COLO668 (cell line): ENCODE results near the gene FNDC7.
"Not testable (repeated sequence)": the region's sequence is repeated elsewhere in the genome, so short reads cannot be mapped to it uniquely, and the experiment has no call there.

Experiments
- DNase-seq: peaks from one replicate; lab custom pipeline; 2025; ENCODE audit not compliant: unreplicated experiment; lab: John Stamatoyannopoulos, UW

The FNDC7 gene

DNA sequence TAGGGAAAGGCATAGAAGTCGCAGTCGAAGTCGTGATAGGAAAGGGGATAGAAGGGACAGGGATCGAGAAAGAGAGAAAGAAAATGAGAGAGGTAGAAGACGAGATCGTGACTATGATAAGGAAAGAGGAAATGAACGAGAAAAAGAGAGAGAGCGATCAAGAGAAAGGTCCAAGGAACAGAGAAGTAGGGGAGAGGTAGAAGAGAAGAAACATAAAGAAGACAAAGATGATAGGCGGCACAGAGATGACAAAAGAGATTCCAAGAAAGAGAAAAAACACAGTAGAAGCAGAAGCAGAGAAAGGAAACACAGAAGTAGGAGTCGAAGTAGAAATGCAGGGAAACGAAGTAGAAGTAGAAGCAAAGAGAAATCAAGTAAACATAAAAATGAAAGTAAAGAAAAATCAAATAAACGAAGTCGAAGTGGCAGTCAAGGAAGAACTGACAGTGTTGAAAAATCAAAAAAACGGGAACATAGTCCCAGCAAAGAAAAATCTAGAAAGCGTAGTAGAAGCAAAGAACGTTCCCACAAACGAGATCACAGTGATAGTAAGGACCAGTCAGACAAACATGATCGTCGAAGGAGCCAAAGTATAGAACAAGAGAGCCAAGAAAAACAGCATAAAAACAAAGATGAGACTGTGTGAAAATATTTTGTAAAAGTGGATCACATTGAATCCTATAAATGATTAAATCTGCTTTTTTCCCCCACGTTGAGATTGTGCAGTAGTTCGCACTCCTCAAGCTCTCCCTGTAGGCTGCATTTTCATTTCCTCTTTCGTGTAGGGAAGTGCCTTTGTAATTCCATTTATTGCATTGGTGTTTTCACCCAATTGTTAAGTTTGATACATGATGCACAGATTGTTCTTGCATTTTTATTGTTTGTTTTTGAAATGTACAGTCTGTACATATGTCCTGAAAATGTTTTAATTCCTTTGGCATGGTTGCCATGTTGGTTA is 13.1 kb upstream of the FNDC7 start:
- DNase-seq = no peak

DNA sequence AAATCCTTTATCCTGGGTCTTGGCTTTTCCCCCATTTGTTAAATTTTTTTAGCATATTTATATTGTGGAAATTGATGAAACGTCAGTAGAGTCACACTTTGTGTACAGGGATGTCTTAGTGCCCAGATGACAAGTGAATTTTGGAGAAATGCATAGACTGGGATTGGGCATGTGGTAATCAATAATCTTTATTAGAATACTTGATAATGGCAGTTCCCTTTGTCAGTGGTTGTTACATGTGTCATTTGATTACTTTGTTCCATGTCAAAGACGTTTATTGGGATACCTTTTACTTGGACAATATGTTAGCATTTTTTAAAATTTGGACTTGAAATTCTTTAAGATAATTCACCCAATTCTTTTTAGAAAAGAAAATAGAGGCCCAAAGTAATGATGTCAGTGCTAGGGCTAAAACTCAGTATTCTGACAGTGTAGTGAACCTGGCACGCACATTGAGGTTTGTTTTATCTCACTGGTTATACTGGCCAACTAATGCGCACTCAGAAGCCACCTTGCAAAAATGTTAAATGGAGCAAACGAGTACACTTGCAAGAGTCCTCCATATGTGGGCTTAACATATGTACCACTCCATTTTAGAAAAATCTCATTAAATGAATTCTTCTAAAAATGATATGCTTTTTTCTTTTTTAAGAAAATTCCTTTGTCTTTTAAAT is 11.4 kb upstream of the FNDC7 start:
- DNase-seq = no peak

DNA sequence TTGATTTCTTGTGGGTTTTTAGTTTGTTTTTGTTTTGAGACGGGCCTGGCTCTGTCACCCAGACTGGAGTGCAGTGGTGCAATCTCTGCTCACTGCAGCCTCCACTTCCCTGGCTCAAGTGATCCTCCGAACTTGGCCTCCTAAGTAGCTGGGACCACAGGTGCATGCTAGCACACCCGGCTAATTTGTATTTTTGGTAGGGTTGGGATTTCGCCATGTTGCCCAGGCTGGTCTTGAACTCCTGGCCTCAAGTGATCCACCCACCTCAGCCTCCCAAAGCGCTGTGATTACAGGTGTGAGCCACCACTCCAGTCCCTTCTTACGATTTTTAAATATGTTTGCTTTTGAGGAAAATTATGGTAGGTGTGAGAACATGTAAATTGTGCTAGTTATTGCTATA is 10.6 kb upstream of the FNDC7 start:
- not testable (repeated sequence) for DNase-seq

DNA sequence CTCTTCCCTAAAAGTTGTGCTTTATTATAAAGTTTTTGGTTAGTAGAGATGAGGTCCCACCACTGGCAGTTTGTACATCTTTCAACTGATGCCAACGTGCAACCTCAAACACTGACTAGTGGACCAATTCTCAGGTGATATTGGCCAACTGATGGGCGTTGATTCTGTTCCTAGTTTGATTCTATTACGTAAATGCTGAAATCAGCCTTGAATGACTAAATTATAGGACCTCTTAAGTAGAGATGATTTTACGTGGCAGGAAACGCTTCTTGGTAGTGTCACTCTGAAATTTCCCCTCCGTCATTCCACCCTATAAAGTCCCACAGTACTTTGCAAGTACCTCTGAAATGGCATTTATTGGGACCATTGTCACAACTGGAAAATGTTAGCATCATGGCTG is 8.8 kb upstream of the FNDC7 start:
- no peak for DNase-seq

DNA sequence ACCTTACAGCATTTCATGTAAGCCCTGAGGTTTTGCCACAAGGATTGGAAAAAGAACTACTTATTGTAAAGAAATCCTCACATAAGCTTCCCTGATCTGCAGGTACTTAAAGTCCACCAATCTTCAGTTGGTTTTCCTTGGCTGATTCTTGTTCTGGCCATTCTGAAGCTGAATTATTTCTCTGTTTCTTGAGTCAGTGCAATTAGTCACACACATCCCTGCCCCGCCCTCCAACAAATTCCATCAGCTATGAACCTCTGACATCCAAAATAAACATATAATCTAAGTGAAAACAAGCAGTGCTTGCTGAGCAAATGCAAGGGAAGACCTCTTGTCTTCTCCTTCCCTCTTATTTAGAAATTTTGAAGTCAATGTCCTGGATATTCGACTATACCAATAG is 8.2 kb upstream of the FNDC7 start:
- no peak for DNase-seq

DNA sequence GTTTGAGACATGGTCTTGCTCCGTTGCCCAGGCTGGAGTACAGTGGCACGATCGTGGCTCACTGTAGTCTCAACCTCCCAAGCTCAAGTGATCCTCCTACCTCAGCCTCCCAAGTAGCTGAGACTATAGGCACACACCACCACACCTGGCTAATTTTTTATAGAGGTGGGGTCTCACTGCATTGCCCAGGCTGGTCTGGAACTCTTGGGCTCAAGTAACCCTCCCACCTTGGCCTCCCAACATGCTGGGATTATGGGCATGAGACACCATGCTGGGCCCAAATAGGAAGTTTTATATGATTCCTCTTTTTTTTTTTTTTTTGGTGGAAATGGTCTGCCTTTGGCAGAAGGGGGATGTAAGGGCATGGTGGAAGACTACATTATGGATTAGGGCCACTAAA is 6.1 kb upstream of the FNDC7 start:
- no peak for DNase-seq

DNA sequence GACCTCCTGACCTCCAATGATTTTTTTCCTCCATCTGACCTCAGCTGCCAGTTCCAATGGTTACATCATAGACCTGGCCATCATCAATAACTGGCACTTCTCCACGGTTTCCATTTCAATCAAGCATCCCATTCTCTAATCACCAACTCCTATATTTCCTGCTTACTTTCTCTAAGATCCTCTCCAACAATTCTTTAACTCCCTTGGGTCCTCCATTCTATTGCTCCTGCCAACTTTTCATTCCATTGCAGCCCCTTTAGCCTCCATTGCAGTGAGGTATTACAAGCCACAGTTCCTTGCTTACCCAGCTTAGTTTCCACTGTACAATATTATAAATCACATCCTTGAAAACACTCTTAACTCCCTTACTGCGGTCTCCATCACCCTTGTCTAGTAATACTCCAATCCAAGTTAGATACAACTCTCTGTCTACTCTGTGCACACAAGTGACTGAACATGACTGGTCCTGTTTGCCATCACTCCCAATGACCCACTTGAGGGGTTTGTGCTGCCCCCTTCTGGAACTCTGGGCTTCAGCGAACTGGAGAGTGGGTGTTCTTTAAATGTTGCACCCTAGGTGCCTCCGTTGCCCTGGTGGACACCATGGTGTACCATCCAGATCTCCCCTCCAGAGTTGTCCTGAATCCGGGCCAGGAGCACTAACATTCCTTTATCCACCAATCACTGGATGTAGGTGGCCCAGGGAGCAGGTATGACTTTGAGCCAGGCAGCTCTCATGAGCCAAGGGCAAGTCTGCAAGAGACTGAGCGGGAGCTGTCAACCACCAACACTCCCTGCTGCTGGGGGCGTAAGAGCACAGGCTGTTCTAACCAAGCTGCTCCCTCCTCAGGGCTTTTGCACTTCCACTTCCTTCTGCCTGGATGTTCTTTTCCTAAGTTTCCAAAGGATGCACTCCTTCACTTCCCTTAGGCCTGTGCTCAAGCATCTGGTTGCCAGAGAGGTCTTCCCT is 3.7 kb upstream of the FNDC7 start:
- peak; percentile 28 for DNase-seq

DNA sequence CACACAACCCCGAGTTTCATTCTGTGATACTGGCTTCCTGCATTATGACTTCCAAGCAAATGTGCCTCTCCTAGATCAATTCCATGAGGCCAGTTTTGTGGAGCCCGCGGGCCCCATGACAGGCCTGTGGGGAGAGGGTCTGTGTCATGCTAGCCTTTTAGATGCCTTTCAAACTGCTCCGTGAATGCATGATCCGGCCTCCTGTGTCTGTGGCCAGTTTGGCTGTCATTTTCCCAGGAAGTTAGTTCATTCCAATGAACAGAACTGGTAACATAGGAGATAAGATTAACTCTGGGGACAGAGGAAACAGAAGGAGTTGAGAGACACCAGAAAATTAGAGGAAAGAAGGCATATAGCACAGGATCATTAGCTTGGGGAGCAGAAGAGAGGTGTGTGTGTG is 3.2 kb downstream of the FNDC7 start:
- no peak for DNase-seq

DNA sequence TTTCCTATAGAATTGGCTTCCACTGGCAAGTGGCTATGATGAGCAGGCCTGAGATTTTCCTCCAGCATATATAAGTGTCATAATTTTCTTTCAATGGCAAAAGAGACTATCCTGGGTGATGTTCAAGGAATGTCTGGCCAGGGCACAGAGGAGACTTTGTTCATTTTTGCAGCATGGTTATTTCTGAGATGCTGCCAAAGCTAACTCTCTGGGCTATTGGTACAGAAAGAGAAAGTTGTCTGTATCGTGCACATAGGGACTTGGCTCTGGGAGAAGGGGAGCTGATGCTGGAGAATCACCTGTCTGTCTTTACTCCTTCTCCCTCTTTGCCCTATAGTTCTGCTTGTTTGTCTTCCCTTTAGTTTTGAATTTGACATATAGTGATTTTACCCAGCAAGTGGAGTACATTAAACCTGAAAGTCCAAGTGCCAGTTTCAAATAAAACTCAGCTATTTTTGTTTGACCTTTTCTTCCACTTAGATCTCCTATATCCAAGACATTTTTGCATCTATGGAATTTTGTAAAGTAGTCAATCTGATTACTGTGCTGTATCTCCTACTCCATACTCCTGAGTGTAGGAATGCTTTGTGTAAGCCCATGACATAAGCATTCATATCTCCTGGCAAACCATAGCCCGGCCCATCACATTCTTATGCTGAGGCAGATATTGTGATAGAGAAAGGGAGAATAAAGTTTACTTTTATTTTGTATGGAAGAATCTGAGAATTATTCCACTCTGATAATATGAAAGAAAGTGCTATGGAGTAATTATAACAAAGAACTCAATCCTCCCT is 3.9 kb downstream of the FNDC7 start:
- DNase-seq = no peak

DNA sequence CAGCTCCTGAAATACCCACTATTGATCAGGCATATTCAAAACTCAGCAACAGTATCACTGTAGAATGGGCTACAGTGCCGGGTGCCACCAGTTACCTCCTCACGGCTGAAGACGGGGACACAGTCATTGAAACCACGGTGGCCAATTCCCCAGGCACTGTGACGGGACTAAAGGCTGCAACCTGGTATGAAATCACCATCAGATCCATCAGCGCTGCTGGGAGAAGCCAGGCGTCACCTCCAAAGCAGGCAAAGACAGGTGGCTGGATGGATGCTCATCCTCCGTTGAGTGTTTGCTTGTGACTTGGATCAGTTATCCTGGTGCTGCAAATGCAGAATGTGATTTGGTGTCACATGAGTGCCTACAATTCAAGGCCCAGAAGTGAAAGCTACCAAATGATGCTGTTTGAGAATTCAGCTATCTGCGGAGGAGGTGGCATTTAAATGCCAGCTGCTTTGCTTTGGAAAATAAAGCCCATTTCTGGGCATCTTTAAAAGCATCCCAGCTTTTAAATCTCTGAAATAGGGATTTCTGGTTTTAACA is 5.1 kb downstream of the FNDC7 start:
- DNase-seq = no peak

DNA sequence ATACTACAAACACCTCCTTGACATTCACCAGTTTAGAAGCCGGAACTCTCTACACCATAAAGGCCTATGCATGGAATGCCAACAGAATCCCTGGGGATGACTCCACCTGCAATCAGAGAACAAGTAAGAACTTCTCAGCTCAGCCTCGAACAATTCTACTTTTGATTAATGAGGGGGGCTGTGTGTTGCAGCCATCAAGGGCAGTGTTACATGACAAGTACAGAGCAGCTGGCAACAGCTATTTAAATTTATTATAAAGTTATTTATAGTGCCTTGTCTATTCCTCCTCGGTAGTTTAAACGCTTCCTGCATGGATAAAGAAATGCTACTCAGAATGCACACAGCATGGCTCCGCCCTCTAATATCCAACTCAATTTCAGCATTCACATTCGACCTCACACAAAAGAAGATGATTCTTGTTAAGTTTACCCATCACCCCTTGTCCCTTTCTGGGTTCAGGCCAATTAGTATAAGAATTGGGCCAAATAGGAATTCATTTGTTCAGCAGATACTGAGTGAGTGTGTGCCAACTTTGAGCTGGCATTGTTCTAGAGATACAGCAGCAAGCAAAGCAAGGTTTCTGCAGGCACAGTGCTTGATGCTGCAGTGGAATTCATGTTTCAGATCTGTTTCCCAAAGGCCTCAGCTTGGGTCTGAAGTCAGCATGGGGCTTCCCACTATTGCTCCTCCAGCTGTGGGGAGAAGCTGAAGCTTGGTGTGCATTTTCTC is 6.4 kb downstream of the FNDC7 start:
- DNase-seq = no peak

DNA sequence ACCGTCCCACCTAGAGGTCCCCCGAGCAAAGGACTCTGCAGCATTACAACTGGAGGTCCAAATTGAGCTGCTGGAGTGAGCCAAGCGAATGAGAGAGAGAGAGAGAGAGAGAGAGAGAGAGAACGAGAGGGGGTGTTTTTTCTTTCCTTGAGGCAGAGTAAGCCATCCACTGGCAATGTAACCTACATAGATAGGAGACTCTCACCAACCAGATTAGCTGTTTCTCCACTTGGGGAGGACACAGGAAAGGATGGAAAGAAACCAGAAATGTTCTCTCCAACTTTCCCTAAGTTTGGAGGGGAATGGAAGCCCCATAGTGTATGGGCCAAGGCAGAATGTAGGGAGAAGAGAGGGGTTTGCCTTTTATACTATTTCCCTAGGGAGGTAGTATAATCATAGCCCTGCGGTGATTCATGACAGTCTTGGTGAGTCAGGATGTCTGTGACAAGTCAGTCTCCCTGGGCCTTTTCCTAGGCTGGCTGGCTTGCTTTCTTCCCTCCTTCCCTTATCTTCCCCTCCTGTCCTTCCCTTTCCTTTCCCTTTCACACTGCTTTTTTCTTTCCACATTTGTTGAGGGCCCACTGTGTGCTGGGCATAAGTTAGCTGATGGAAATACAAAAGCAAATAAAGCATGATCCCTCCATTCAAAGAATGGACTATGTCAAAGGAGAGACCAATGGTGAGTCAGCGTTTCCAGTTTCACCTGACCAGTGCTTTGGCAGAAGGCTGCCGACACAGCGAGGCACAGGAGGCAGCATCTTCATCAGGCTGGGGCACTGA is 7.1 kb downstream of the FNDC7 start:
- DNase-seq = no peak

DNA sequence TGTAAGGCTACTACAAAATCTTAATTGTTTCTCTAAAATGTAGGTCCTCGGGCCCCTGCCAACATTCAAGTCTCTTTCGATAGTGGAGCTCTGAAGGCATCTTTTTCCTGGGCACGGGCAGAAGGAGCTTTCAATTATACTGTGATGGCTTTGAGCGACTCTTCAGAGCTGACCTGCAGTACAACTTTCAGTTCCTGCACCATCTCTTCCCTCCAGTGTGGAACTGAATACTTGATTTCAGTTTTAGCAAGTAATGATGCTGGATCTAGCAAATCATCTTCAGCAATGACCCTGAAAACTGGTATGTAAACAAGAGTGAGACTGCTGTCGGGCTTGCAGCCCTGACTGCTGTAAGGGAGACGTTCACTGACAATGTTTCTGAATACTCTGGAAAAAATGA is 9.6 kb downstream of the FNDC7 start:
- no peak for DNase-seq

DNA sequence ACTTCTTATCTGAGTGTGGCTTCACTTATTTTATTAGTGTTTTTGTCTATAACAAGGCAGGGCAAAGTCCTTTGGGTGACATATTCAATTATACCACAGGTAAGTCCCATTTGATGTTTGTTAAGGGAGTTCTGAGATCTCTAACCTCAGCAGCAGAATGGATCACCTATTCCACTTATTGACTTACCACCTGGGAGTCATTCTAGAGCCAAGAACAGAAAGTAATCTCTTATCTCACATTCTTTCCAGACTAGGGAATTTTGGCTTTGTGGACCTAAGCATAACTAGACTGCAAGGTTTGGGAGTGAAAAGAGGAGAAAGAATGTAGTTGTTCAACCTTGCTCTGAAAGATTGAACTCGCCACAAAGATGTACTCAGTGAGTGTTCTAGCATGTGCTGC is 13.2 kb downstream of the FNDC7 start:
- DNase-seq = no peak

DNA sequence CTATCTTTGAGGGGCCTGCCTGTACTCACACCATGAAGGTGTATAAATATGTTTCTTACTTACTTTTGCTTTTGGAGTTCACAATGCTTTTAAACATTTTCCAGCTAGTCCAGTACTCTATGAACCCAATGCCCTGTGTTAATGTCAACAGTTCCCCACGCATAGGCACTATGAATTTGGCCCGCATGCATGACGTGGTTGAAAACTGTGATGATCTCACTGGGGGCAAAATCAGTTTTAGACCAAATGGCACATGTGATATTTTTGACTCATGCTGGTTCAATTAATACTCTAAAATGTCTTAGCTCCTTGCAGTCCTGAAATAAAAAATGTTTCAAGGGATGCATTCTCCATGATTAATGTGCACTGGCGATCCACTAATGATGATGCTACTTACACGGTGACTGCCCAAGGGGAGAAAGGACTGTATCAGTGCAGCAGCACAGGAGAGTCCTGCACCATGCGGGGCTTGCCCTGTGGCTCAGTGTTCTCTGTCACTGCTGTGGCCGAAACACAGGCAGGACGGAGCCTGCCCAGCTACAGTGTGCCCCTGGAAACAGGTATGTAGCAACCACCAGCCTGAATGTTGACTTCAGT is 15.7 kb downstream of the FNDC7 start:
- DNase-seq = no peak

DNA sequence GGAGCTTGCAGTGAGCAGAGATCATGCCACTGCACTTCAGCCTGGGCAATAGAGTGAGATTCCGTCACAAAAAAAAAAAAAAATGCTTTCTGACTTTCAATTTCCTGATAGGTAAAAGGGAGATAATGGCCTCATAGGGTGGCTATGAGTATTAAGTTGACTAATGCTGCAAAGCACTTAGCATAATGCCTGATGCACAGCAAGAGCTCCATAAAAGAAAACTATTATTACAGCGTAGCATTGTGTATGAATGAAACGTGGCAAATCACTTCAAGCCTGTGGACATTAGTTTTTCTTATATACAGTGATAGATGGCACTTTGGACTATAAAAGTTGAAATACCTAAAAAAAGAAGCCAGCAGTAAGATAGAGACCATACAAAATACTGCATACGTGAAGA is 16.8 kb downstream of the FNDC7 start:
- DNase-seq = no peak

DNA sequence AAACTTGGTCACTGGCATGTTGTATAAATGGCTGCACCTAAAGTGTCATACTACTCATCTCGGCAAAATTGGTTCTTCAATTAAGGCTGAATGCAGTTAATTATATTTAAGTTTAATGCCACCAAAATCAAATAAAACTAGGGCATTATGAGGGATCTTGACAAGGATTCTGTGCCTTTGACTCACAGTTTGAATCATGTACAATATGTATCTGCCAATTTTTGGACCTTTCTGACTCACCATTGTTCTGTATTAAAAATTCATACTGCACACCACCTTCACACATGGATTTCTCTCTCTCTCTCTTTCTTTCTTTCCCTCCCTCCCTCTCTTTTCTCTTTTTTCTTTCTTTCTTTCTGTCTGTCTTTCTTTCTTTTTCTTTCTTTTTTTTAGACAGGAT is 19.7 kb downstream of the FNDC7 start:
- no peak for DNase-seq

DNA sequence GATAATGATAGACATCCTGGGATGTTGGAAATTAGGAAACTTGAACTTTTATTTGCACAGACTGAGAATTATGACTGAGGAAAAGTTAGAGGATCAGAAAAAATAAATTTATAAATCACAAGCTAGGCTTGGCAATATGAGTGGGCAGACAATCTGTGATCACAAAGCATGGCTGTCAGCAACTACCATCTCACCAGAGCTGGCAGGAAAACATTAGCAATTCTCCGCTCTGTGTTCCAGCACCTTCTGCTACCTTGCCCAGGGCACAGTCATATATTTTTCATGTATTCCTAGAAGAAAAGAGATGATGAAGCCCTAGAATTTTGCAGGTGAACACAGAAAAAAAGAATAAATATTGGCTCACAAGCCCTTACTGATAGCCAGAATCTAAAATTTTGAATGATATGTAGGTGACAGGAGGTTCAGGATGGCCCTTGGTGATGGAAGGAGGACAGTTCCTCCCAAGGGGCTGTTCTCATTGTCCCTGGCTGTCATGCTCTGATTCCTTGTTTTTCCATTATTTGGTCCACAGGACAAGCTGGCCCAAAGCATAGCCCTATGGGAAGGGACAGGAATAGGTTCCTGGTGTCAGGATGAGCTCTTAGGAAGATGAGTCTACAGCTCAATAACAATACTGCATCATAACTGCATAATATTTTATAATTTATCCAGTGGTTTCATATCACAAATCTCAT is 21.6 kb downstream of the FNDC7 start:
- DNase-seq = no peak
